ENCODE results near the gene PRKAR1B.
A peak's percentile ranks its signal among the peaks of the same experiment; 100 is the strongest.

The PRKAR1B gene

DNA sequence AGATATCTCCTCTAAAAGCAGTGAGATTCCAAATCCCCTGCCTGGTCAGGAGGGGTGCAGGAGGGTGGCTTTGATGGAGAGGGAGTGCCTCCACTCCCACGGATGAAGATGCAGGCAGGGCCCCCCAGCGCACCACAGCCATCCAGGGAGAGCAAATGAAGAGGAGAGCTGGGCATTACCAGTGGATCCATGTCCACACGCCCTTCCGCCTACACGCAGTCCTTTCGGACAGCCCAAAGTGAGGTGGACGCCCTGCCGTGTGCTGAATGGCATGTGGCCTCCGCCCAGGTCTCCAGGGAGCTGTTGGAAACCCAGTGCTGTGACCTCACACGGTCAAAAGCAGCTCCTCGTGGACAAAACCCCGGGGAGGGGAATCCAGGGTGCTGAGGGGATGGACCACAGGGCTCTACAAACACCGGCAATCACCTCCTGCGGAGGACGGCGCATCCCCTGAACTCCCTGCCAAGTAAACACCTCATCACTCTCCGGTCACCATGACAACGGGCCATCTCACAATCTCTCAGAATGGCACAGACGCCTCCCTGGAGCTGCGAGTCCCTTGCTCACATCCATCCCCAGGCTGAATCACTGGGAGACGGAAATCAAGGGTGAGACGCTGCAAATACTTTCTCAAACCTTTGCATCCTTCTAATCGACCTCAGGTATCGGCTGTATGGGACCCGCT lies 35.6 kb downstream of the PRKAR1B start:
- no peak for DNase-seq (ENCODE audit: low spot score)

DNA sequence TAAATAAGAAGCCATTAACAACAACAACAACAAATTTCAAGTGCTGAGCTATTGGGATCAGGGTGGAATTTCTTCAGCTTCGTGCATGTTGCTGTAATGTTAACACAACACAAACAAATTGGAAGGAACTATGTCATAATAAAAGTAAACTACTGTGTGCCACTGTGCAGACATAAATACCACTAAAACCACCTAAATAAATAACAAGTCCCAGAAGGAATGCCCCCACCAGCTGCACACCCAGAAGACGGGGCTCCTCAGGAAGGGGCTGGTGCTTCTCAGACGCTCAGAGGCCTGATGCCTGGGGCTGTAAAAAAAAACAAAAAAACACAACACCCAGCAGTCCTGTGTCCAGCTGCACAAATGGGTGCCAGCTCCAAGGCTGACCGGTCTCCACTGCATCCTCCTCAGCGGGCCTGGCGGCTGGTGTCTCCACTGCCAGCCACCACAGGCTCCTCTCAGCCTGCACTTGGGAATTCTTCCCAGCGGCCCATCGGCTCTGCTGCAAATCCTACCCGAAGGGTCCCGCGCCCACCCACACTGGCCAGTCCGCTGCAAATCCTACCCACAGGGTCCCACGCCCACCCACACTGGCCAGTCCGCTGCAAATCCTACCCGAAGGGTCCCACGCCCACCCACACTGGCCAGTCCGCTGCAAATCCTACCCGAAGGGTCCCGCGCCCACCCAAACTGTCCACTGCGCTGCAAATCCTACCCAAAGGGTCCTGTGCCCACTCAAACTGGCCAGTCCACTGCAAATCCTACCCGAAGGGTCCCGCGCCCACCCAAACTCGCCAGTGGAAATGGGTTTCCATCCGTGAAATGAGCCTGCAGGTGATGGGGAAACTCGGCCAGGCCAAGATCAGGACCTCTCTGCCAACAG lies 36.4 kb downstream of the PRKAR1B start:
- DNase-seq (ENCODE audit: low spot score) = no peak

DNA sequence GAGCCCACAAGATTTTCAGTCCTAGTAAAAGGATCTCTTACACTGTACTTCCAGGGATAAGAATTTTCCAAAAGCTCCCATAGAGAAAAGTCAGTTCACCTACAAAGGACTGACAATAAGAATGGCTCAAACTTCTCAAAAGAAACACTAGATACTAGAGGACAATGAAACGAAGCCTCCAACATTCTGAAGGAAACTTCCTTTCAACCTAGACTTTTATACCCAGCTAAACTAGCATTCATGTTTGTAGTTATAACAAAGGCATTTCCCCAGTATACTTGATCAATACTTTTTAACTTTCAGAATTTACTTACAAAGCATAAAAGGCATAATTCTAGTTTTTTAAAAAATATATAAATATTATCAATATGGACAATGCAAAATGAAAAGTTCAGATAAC lies 41.5 kb downstream of the PRKAR1B start:
- no peak for DNase-seq (ENCODE audit: low spot score)

DNA sequence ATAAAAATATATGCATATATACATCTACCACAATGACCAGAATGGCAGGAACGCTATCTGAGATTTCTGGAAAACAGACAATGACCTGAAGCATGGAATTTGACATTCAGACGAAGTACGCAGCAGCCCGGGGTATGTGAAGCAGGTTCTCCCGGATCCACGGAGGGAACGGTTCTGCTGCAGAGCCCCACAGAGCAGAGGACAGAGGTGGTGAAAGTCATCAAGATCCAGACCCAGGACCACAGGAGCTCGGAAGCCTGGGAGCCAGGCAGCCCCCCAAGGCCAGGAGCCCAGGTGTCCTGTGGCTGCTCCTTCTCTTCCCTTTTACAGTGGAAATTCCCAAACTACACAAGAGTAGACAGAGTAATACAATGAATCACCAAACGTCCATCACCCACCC lies 42.7 kb downstream of the PRKAR1B start:
- DNase-seq (ENCODE audit: low spot score) = no peak

GRCh38 chr7:683526-684205 lies 43.4 kb downstream of the PRKAR1B start:
- DNase-seq (ENCODE audit: low spot score) = no peak

DNA sequence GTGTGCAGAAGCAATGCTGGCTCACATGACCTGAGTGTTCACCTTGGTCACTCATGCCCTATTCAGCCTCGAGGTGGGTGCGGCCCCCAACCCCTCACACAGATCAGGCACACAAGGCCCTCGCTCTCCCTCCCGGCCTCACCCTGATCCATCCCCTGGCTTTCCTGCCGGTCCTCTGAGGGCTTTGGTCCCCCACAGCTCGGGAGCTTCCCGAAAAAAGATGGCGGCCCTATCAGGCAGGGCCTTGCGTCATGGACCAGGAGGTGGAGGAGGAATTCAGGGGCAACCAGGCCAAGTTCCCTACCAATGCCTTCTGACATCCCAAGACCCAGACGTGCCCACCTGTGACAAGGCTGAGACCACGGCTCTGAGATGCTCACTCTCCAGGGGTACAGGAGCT lies 44.3 kb downstream of the PRKAR1B start:
- DNase-seq (ENCODE audit: low spot score) = no peak

GRCh38 chr7:681551-682307 lies 45.4 kb downstream of the PRKAR1B start:
- DNase-seq (ENCODE audit: low spot score) = no peak

DNA sequence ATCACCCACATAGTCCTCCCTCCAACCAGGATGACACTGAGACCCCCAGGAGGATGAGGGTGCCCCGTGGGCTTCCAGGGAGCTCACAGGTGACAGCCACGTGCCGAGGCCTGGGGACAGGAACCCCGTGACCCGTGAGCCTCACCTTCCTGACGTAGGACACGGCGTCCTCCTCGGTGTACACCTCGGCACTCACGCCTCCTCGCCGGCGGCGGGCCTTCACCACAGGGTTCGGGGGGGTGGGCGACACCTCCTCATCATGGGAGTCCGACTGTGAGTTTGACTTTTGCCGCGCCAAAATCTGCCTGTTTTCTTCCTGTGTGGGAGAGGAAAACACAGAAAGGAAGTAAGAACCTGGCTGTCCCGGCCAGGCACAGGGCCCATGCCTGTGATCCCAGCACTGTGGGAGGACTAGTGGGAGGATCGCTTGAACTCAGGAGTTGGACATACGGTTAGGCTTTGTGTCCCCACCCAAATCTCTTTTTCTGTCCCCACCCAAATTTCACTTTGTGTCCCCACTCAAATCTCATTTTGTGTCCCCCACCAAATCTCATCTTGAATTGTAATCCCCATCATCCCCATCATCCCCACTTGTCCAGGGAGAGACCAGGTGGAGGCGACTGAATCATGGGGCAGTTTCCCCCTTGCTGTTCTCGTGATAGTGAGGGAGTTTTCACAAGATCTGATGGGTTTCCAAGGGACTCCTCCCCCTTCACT lies 46.5 kb downstream of the PRKAR1B start:
- DNase-seq (ENCODE audit: low spot score) = no peak

DNA sequence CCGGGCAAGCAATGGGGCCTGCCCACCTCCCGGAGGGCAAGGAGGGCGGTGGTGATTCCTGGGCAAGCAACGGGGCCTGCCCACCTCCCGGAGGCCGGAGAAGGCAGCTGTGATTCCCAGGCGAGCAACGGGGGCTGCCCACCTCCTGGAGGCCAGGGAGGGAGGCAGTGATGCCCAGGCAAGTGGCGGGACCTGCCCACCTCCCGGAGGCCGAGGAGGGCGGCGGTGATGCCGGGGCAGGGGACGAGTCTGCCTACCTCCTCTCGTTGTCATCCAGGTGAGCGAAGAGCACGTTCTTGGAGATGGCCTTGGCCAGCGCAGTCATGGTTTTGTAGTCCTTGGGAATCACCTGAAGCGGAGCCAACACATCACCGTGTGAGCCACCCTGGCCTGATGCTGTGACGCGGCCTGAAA lies 50.1 kb downstream of the PRKAR1B start:
- no peak for DNase-seq (ENCODE audit: low spot score)

DNA sequence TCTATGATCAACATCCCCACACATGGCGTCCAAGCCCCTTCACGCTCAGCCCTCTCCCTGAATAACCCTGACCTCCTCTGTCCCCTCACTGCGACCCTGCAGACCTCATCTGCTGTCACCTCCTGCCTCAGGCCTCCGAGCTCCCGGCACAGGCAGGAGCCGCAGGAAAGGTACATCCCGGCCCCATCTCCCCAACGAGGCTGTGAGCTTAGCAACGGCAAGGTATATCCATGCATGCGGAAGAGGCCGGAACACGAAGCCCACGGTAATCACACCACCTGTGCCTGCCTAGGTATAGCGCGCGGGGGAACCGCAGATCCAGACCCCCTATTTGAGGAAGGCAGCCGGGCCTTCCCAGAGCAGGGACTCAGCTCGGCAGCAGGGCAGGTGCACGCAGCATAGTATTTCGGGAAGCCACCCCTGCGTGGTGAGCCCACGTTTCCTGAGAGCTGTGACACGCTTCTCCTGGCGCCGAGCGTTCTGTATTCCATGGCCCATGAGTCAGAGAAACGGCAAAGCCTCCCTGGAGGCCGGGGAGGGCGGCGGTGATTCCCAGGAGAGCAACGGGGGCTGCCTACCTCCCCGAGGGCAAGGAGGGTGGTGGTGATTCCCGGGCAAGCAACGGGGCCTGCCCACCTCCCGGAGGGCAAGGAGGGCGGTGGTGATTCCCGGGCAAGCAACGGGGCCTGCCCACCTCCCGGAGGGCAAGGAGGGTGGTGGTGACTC lies 50.7 kb downstream of the PRKAR1B start:
- no peak for DNase-seq (ENCODE audit: low spot score)

GRCh38 chr7:674454-675410 lies 52.3 kb downstream of the PRKAR1B start:
- DNase-seq (ENCODE audit: low spot score) = no peak

DNA sequence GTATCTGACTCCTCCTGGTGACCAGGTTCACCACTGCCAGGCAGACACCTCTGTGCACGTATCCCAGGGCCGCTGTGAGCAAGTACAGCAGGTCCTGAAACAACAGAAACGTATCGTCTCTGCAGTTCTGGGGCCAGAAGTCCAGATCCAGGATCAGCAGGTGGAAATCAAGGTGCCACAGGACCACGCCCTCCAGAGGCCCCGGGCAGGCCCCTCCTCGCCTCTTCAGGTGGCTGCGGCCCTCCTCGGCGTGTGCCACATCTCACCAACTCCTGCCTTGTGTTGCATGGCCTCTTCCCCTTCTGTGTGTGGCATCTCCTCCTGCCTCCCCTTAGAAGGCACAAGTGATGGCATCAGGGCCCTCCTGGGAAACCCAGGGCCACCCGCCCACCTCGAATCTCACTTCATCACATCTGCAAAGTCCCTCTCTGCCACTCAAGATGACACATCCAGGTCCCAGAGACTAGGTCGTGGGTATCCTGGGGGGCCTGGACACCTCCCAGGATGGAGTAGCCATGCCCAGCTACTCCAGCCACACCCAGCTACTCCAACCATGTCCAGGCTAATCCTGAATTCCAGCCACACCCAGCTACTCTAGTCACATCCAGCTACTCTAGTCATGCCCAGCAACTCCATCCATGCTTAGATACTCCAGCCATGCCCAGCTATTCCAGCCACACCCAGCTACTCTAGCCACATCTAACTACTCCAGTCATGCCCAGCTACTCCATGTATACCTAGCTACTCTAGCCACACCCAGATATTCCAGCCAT lies 53.2 kb downstream of the PRKAR1B start:
- no peak for DNase-seq (ENCODE audit: low spot score)

DNA sequence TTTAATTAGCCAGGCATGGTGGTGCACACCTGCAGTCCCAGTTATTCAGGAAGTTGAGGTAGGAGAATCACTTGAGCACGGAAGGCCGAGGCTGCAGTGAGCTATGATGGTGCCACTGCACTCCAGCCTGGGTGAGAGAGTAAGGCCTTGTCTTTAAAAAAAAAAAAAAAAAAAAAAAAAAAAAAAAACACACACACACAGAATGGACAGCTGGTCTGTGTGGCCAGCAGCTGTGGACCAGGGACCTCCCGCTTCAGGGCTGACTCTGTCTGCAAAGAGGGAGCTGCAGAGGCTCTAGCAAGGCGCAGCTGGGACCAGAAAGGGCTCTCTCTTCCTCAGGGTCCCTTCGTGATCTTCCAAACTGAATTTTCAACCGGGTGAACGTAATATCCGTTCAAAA lies 54.2 kb downstream of the PRKAR1B start:
- peak; percentile 34 for DNase-seq (ENCODE audit: low spot score)

DNA sequence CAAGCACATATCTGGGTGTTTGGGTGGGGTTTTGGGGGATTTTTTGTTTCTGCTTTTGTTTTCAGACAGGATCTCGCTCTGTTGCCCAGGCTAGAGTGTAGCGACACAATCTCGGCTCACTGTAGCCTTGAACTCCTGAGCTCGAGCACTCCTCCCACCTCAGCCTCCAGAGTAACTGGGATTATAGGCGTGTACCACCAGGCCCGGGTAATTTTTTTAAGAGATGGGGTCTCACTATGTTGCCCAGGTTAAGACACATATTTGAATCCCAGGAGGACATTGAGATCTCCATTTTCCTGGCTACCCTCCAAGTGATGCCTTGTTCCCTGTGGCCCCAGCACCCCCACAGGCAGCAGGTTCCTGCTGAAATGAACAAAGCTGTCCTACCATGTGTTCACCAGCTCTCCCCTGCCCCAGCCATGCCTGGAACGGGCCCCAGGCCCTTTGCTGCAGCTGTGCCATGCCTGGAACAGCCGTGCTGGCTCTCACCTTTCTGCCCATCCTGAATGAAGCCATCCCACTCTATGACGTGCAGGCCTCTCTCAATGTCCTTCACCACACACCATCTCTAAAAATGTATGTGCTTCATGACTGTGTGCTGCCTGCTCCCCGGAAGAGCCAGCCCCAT lies 55.6 kb downstream of the PRKAR1B start:
- no peak for DNase-seq (ENCODE audit: low spot score)

DNA sequence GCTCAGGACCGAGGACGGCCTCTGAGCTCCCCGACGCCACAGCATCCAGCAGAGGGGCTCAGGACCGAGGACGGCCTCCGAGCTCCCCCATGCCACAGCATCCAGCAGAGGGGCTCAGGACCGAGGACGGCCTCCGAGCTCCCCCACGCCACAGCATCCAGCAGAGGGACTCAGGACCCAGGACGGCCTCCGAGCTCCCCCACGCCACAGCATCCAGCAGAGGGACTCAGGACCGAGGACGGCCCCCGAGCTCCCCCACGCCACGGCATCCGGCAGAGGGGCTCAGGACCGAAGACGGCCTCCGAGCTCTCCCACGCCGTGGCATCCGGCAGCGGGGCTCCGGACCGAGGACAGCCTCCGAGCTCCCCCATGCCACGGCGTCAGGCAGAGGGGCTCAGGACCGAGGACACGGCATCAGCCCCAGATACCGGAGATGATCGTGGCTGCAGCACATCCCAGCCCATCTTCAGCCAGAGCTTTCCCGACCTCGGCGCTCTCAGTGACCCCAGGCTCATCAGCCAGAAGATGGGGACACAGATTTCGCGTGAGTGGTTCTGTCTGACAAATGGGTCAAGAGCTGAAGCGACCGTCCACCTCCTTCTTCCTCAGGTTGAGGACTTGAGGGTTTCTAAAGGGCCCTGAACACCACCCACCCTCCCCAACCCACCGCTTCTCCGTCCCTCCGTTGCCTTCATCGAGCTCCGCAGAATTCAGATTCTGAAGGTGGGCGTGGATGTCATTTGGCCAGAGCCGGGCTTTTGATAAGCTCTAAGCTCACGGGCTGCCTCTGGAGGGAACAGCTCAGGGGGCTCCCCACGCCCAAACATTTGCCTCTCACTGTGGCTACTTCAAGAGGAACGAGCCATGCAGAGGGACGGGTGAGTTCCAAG lies 56.3 kb downstream of the PRKAR1B start:
- no peak for DNase-seq (ENCODE audit: low spot score)

- DNase-seq (ENCODE audit: low spot score) = no peak
Observed at GRCh38 chr7:668958-669357, 58.1 kb downstream of the PRKAR1B start.

Data from AG08396 (cell line).